ENCODE results near the gene SLC22A15.
"Not testable (repeated sequence)": the region's sequence is repeated elsewhere in the genome, so short reads cannot be mapped to it uniquely, and the experiment has no call there.

Gene SLC22A15

GRCh38 chr1:115982400-115982799 is 6.1 kb downstream of the SLC22A15 start:
- no peak for DNase-seq (ENCODE audit: extremely low read depth, insufficient read length)
- Histone ChIP-seq H3K36me3 (ENCODE audit: control insufficient read depth, insufficient read depth, low read length) (no peaks in the 10 kb centered on the region), H3K27me3 (replicated peaks; ENCODE audit: control insufficient read depth, insufficient read depth, low read length) (no peaks in the 10 kb centered on the region), H3K4me3 (replicated peaks; ENCODE audit: low read depth, low read length) (no peak overlapping the region)
- TF ChIP-seq CTCF (IDR thresholded peaks at IDR 0.05; ENCODE audit: insufficient read depth, low read length, poor library complexity, severe bottlenecking), result no peak

GRCh38 chr1:115983584-115983983 is 7.3 kb downstream of the SLC22A15 start:
- Histone ChIP-seq H3K27me3 (replicated peaks; ENCODE audit: control insufficient read depth, insufficient read depth, low read length) (no peaks in the 10 kb centered on the region), H3K36me3 (ENCODE audit: control insufficient read depth, insufficient read depth, low read length) (no peaks in the 10 kb centered on the region), H3K4me3 (replicated peaks; ENCODE audit: low read depth, low read length) (no peak overlapping the region)
- no peak for DNase-seq (ENCODE audit: extremely low read depth, insufficient read length)
- TF ChIP-seq CTCF (IDR thresholded peaks at IDR 0.05; ENCODE audit: insufficient read depth, low read length, poor library complexity, severe bottlenecking), result no peak

- Histone ChIP-seq H3K27me3 (replicated peaks; ENCODE audit: control insufficient read depth, insufficient read depth, low read length) (no peaks in the 10 kb centered on the region), H3K4me3 (replicated peaks; ENCODE audit: low read depth, low read length) (no peak overlapping the region), H3K36me3 (ENCODE audit: control insufficient read depth, insufficient read depth, low read length) (no peaks in the 10 kb centered on the region)
- DNase-seq (ENCODE audit: extremely low read depth, insufficient read length), result no peak
- TF ChIP-seq CTCF (IDR thresholded peaks at IDR 0.05; ENCODE audit: insufficient read depth, low read length, poor library complexity, severe bottlenecking), result no peak
These were observed 11.3 kb downstream of the SLC22A15 start for GRCh38 chr1:115987623-115988022.

- Histone ChIP-seq H3K27me3 (replicated peaks; ENCODE audit: control insufficient read depth, insufficient read depth, low read length) (no peaks in the 10 kb centered on the region), H3K36me3 (ENCODE audit: control insufficient read depth, insufficient read depth, low read length) (no peaks in the 10 kb centered on the region), H3K4me3 (replicated peaks; ENCODE audit: low read depth, low read length) (no peak overlapping the region)
- TF ChIP-seq CTCF (IDR thresholded peaks at IDR 0.05; ENCODE audit: insufficient read depth, low read length, poor library complexity, severe bottlenecking), result no peak
- no peak for DNase-seq (ENCODE audit: extremely low read depth, insufficient read length)
These were observed 12.6 kb downstream of the SLC22A15 start for GRCh38 chr1:115988953-115989352.

GRCh38 chr1:115989699-115990098 is 13.4 kb downstream of the SLC22A15 start:
- Histone ChIP-seq H3K27me3 (replicated peaks; ENCODE audit: control insufficient read depth, insufficient read depth, low read length) (no peaks in the 10 kb centered on the region), H3K36me3 (ENCODE audit: control insufficient read depth, insufficient read depth, low read length) (no peaks in the 10 kb centered on the region), H3K4me3 (replicated peaks; ENCODE audit: low read depth, low read length) (no peak overlapping the region)
- TF ChIP-seq CTCF (IDR thresholded peaks at IDR 0.05; ENCODE audit: insufficient read depth, low read length, poor library complexity, severe bottlenecking), result no peak
- no peak for DNase-seq (ENCODE audit: extremely low read depth, insufficient read length)

GRCh38 chr1:115991909-115992308 is 15.6 kb downstream of the SLC22A15 start:
- DNase-seq (ENCODE audit: extremely low read depth, insufficient read length), result no peak
- H3K36me3 ChIP-seq (ENCODE audit: control insufficient read depth, insufficient read depth, low read length), result no peaks in the 10 kb centered on the region
- no peaks in the 10 kb centered on the region for H3K27me3 ChIP-seq (replicated peaks; ENCODE audit: control insufficient read depth, insufficient read depth, low read length)
- H3K4me3 ChIP-seq (replicated peaks; ENCODE audit: low read depth, low read length), result no peak overlapping the region
- TF ChIP-seq CTCF (IDR thresholded peaks at IDR 0.05; ENCODE audit: insufficient read depth, low read length, poor library complexity, severe bottlenecking), result no peak

- not testable (repeated sequence) for H3K4me3 ChIP-seq (replicated peaks; ENCODE audit: low read depth, low read length); H3K36me3 ChIP-seq (ENCODE audit: control insufficient read depth, insufficient read depth, low read length); DNase-seq (ENCODE audit: extremely low read depth, insufficient read length); H3K27me3 ChIP-seq (replicated peaks; ENCODE audit: control insufficient read depth, insufficient read depth, low read length)
These were observed 21.6 kb downstream of the SLC22A15 start for GRCh38 chr1:115997921-115998320.

Measured in GM06990 (cell line).